Measurements from ENCODE around the gene GTF2H4. TPM values are rescaled to one million over a fixed set of nuclear protein-coding genes. Genes with fewer than 3 reads are reported as not detected.
"Not testable (repeated sequence)": the region's sequence is repeated elsewhere in the genome, so short reads cannot be mapped to it uniquely, and the experiment has no call there.

Gene GTF2H4
- total RNA-seq, 1 donor from 2014 or later, result 37.1 TPM

- intact Hi-C loops (cut with DNase I), result loop anchor here (10.0 kb wide), 1 partner anchor 46 kb away; no protein-coding TSS in a partner anchor
- H3K36me3 ChIP-seq, result no peaks in the 10 kb centered on the region
Measured at GRCh38 chr6:30870546-30870945, 37.5 kb upstream of the GTF2H4 start.

DNA sequence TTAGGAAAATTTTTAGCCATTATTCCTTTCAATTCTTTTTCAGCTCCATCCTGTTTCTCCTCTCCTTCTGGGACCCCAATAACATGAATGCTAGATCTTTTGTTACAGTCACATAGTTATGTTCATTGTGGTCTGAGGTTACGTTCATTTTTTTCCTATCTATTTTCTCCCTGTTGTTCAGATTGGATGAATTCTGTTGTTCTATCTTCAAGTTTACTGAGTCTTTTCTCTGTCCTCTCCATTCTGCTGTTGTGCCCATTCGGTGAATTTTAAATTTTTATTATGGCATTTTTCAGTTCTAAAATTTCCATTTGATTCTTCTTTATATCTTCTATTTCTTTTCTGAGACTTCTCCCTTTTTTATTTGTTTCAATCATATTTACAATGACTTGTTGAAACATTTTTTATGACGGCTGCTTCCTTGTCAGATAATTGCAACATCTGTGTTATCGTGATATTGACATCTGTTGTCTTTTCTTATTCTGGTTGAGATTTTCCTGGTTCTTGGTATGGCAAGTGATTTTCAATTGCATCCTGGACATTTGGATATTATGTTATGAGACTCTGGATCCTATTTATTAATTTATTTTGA lies 36.3 kb upstream of the GTF2H4 start:
- intact Hi-C loops (cut with DNase I), result loop anchor here (10.0 kb wide), 1 partner anchor 47 kb away; no protein-coding TSS in a partner anchor
- H3K4me1 ChIP-seq, result no peaks in the 10 kb centered on the region
- TF ChIP-seq, protein P1, sequence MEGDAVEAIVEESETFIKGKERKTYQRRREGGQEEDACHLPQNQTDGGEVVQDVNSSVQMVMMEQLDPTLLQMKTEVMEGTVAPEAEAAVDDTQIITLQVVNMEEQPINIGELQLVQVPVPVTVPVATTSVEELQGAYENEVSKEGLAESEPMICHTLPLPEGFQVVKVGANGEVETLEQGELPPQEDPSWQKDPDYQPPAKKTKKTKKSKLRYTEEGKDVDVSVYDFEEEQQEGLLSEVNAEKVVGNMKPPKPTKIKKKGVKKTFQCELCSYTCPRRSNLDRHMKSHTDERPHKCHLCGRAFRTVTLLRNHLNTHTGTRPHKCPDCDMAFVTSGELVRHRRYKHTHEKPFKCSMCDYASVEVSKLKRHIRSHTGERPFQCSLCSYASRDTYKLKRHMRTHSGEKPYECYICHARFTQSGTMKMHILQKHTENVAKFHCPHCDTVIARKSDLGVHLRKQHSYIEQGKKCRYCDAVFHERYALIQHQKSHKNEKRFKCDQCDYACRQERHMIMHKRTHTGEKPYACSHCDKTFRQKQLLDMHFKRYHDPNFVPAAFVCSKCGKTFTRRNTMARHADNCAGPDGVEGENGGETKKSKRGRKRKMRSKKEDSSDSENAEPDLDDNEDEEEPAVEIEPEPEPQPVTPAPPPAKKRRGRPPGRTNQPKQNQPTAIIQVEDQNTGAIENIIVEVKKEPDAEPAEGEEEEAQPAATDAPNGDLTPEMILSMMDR (IDR thresholded peaks at IDR 0.05), result no peak
- H3K27me3 ChIP-seq (ENCODE audit: low read depth), result no peaks in the 10 kb centered on the region
- no peaks in the 10 kb centered on the region for H3K36me3 ChIP-seq
- peaks cover 6% of the 10 kb centered on the region for H3K9me3 ChIP-seq
- ATAC-seq (no peak), DNase-seq (no peak)
- no peak overlapping the region for H3K4me3 ChIP-seq
- H3K27ac ChIP-seq, result no peak overlapping the region

More at GRCh38 chr6:30870546-30870945, 37.5 kb upstream of the GTF2H4 start:
- Histone ChIP-seq H3K4me3 (no peak overlapping the region), H3K27me3 (ENCODE audit: low read depth) (no peaks in the 10 kb centered on the region), H3K27ac (no peak overlapping the region), H3K4me1 (no peaks in the 10 kb centered on the region), H3K9me3 (peaks cover 6% of the 10 kb centered on the region)
- DNase-seq (no peak), ATAC-seq (no peak)
- TF ChIP-seq, protein P1 (IDR thresholded peaks at IDR 0.05), result no peak

GRCh38 chr6:30873137-30873640 lies 34.8 kb upstream of the GTF2H4 start:
- ATAC-seq, result no peak
- no peaks in the 10 kb centered on the region for H3K27me3 ChIP-seq (ENCODE audit: low read depth)
- intact Hi-C loops (cut with DNase I), result loop anchor here (10.0 kb wide), 1 partner anchor 48 kb away; no protein-coding TSS in a partner anchor

DNA sequence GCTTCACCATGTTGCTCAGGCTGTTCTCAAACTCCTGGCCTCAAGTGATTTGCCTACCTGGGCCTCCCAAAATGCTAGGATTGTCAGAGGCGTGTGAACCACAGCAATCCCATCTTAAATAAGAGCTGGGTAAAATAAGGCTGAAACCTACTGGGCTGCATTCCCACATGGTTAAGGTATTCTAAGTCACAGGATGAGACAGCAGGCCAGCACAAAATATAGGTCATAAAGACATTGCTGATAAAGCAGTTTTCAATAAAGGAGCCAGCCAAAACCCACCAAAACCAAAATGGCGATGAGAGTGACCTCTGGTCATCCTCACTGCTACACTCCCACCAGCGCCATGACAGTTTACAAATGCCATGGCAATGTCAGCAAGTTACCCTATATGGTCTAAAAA lies 34.2 kb upstream of the GTF2H4 start:
- H3K9me3 ChIP-seq; H3K27me3 ChIP-seq (ENCODE audit: low read depth); H3K27ac ChIP-seq; H3K4me3 ChIP-seq; ATAC-seq; DNase-seq; H3K36me3 ChIP-seq: not testable (repeated sequence)
- peaks cover 12% of the 10 kb centered on the region for H3K4me1 ChIP-seq
- intact Hi-C loops (cut with DNase I), result loop anchor here (10.0 kb wide), 1 partner anchor 49 kb away; no protein-coding TSS in a partner anchor

More at GRCh38 chr6:30873137-30873640, 34.8 kb upstream of the GTF2H4 start:
- Histone ChIP-seq H3K36me3 (no peaks in the 10 kb centered on the region), H3K27ac (no peak overlapping the region), H3K9me3 (peaks cover 6% of the 10 kb centered on the region), H3K4me3 (no peak overlapping the region), H3K4me1 (peaks cover 12% of the 10 kb centered on the region)
- no peak for DNase-seq
- TF ChIP-seq, protein P1 (IDR thresholded peaks at IDR 0.05), result no peak

DNA sequence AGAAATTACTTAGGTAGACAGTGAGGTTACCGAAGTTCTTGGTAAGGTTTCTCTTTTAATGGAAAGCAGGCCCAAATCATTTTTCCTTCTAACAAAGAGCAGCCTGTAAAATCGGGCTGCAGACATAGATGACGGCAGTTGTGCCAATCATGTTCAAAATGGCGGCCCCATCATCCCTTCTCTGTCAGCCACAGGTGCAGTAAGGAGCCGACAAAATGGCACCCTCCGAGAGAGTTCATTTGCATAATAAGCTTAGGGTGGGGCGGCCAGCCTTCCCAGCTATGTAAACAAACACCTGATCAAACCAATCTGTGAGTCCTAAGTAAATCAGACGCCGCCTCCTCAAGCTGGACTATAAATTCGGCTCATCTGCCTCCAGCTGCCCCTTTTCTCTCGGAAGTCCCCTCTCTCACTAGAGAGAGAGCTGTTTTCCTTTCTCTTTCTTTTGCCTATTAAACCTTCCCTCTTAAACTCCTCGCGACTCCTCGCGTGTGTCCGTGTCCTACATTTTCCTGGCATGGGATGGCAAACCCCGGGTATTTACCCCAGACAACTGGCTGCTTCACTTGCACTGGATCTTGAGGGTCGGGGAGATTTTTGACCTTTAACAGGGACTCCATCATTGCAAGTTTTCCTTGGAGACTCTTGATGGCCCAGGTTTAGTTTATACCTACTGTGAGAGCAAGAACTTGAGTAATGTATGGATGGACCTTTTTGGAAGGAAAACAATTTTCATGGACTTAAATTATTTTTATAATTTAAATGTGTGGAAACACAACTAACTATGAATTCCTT lies 32.6 kb upstream of the GTF2H4 start:
- TF ChIP-seq, protein P1 (IDR thresholded peaks at IDR 0.05), result no peak
- no peaks in the 10 kb centered on the region for H3K27me3 ChIP-seq (ENCODE audit: low read depth)
- H3K36me3 ChIP-seq, result no peaks in the 10 kb centered on the region
- H3K4me3 ChIP-seq, result no peak overlapping the region
- intact Hi-C loops (cut with DNase I), result loop anchor here (10.0 kb wide), 1 partner anchor 51 kb away; no protein-coding TSS in a partner anchor
- no peak for DNase-seq
- peaks cover 12% of the 10 kb centered on the region for H3K4me1 ChIP-seq
- no peak for ATAC-seq
- H3K9me3 ChIP-seq, result peaks cover 6% of the 10 kb centered on the region
- H3K27ac ChIP-seq, result no peak overlapping the region

Measured in lower lobe of right lung (tissue), 2 donors.